Stimulated activated CD4-positive, alpha-beta T cell treated with anti-CD3 and anti-CD28 coated beads, Interleukin-2, amount 100 ng/mL, for 48 hours (primary cell): Measurements from ENCODE around the gene TERB1.

Source experiments
- DNase-seq, 2 donors: peaks; one replicate each; pipeline ENCODE4 v3.0.0-alpha.2; 2020

Gene TERB1, protein sequence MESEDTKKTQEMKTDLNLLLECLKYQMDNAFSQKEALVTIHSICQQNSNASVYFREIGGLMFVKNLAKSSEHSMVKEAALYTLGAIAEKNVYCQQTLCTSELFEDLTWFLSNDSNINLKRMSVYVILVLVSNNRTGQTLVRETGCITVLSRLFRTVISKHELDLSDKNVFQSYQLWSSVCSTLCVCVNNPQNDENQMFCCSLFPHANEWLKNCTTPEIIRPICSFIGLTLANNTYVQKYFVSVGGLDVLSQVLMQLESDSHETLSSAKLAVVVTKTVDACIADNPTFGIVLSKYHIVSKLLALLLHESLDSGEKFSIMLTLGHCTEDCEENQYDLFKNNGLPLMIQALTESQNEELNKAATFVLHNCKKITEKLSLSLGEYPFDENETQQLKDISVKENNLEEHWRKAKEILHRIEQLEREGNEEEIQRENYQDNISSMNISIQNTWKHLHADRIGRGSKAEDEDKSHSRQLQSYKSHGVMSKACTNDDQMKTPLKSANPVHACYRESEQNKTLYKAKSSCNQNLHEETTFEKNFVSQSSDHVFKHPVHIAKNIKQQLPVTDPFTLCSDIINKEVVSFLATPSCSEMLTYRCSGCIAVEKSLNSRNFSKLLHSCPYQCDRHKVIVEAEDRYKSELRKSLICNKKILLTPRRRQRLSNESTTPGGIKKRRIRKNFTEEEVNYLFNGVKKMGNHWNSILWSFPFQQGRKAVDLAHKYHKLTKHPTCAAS

DNA sequence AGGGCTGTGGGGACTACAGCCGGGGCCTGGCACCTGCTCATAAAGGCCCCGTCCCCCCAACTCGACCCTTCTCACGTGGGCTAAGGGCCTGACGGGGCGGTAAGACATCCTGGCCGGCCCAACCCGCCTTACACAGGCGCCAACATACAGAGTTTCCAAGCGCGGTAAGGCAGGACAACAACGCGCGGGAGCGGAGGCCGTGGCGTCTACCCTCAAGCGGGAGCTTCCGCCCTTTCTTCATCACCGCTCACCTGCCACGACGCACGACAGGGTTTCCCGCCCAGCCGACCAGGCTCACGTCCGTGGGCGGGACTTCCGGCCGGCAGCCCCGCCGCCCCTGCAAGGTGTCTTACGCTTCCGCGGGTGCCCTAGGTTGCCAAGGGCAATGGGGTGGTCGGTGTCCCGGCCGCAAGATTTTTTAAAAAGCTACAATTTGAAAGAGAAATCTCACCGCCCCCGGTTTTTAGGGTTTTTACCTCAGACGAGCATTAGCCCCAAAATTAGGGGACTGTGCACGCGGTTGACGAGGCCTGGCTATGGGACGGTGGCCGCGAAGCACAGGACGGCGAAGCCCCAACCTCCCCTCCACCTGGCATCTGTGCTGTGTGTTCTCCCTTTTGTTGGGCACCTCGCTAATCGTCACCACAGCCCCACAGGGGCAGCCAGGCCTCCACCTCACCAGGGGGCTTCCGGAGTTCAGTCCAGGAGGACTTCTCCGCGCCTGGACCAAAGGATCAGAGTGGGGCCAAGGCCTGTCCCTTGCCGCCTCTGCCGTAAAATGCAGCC, at the start of gene TERB1:
TERB1 (minus strand) TSS at position 265 of the 786 bp plus-strand sequence. CDS start 4,786 bp downstream, outside the sequence.
- no peak for DNase-seq

DNA sequence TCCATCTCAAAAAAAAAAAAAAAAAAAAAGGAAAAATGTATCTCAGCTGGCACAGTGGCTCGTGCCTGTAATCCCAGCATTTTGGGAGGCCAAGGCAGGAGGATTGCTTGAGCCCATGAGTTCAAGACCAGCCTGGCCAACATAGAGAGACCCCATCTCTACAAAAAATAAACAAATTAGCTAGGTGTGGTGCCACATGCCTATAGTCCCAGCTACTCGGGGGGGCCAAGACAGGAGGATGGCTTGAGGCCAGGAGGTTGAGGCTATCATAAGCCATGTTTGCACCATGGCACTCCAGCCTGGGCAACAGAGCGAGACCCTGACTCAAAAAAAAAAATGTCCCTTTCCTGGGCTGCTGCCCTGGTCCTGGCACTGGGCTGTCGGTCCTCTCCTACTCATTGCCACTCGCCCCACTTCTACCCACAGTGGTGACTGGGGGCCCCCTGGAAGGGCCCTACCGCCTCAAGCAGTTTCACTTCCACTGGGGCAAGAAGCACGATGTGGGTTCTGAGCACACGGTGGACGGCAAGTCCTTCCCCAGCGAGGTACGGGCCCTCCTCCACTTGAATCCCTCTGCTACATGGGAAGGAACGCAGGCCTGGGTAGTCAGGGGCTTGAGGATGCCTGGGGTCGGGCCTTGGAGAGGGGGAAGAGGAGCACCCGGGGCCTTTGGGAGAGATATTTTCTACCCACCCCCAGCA, 48.9 kb upstream of the TERB1 start:
- no peak for DNase-seq

DNA sequence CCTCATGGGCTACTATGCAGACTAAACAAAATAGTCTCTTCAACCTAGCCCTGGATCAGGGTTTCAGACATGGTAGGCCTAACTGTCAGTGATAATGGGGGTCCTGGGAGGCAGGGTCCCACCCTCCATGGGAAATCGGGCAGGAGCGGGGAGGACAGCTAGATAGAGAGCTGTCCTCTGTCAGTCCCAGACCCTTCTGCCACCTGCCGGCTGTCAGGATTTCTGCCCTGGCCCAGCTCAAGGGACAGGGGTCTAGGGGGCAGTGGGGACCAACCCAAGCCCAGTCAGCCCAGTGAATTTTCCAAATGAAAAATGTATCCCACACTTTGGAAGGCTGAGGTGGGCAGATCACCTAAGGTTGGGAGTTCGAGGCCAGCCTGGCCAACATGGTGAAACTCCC, 48.2 kb upstream of the TERB1 start:
- DNase-seq: no peak

DNA sequence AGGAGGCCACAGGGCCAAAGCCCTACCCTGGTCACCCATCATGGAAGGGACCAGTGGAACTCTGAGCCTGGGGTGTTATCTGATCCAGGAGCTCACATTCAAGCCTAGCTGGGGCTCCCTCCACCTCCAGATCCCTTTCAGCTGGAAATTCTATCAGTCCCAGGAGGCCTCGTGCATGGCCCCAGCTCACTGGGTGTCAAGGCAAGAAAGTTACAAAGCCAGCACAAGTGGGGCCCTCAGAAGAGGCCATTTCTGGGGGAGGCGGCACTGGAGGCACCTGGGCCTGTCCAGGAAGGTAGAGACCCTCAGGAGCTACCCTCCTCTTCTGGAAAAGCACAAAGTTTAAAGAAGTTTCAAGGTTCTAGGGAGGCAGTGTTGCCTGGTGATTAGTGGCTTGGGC, 47.6 kb upstream of the TERB1 start:
- no peak for DNase-seq

DNA sequence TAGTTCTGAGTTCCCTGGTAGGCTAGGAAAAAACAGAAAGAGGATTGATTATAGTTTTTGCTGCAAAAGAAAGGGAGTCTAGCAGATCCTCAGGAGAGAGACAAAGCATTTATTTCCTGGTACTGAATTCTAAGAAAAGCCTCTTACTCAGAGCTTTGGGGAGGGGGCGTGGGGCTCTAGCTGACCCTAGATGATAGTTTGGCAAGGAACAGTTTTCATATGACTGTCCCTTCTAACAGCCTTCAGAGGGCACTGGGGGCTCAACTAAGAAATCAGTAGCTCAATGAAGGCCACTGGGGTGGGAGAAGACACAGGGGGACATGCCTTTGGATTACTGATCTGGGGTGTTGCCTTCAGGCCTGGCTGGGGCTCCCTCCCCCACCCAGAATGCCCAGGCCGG, 46.8 kb upstream of the TERB1 start:
- no peak for DNase-seq

DNA sequence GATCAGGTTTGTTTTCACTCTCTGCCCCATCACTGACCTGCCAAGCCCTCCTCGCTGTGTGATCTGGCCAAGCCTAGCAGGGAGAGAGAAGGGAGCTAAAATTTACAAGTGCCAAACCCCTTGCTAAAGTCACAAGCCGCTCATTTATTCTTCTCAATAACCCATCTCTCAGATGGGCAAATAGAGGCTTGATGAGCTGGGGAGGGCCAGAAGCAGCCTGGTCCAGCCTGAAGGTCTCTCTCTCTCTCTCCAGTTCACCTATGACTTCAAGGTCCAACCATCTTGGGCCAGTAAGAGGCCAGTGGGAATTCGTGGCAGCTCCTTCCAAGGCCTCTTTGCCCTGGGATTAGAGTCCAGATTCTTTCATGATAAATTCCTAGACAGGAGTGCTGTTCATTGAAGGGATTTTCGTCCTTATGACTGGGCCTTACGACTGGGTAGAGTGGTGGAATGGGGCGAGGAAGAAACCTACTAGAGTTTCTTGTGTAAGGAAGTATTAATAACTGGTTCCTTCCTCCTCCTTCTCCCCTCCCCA, 46.2 kb upstream of the TERB1 start:
- DNase-seq: no peak

DNA sequence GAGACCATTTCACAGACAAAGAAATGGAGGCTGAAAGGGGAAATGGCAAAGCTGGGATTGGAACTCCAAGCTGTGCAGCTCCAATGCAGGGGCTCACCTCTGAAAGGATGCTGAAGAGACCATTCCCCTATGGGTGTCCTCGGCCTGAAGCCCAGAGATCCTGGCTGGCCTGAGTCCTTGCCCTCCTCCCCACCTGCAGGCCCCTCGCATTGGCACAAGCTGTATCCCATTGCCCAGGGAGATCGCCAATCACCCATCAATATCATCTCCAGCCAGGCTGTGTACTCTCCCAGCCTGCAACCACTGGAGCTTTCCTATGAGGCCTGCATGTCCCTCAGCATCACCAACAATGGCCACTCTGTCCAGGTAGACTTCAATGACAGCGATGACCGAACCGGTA, 45.4 kb upstream of the TERB1 start:
- no peak for DNase-seq

DNA sequence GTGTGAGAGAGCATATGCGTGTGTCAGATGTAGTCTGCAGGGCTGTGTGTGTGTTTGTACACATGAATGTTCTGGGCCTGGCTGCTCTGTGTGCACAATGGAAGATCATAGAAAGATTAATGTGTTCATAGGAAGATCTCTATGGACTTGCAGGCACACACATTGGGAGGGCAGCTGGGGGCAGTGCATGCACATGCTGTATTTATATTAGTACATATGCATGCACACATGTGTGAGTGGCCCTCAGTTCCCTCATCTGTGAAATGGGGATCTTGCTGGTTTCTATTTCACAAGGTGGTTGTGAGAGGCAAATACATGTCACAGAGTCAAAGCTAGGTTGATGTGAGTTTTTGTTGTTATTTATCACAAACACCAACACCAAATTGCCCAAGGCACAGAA, 44.9 kb upstream of the TERB1 start:
- DNase-seq: no peak

DNA sequence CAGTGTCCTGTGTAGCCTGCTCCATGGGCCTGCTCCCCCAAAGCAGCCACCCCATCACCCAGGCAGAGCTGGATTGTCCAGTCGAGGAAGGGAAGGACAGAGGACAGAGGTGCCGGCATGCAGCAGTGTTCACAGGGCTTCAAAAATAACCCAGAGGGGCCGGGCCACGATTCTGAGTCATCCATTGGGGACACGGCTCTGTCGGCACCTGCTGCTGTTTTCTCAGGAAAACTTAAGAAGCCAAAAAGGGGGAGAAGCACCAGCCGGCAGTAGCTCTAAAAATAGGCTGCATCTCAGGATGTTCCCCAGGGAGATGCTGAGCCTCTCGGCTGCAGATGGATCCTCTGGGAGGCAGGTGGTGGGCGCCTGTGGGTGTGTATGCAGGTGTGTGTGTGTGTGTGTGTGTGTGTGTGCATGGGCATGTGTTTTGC, 44.4 kb upstream of the TERB1 start:
- no peak for DNase-seq

DNA sequence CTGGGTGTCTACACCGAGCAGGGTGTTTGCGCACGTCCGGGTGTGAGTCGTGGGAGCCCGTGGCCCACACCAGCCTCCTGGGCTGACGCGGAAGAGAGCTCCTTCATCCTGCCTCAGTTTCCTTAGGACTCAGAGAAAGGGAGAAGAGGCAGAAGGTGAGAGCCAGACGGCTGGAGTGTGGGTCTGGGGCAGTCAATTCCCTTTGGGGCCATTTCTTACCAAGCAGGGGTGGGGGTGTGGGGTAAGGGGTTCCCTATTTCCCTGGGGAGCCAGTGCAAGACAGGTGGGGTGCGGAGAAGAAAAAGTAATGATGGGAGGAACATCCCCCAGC, 43.7 kb upstream of the TERB1 start:
- DNase-seq: no peak

DNA sequence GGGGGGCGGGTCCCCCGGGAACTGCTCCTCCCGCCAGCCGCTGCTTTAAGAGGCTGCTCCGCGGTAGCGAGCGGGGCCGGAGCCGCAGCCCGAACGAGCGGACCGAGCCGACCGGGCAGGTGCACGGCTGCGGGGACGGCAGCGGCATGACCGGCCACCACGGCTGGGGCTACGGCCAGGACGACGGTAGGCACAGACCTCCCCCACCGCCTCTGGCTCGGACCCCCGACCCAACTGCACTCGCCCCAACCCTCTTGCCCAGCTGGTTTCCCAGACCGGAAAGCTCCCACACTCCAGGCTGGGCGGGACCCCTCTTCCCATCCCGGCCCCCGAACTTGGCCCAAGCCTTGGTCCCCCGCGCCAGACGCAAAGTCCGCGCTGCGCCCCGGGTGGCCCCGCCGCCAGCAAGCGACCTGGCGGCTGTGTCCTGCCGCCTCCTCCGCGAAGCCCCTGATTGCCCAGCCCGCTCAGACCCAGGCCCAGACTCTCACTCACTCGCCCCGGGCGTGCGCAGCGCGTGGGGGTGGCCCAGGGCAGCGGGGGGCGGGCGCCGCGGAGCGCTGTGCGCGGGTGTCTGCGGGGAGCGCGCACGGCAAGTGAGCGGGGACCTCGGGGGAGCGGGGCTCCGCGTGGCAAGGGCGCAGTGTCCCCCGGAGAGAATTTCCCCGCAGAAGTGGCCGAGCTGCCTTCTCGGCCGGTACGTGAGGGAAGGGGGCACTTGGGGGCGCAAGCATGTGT, 43.1 kb upstream of the TERB1 start, which contains the start of gene CA7:
CA7 (plus strand) TSS at position 73 of the 738 bp plus-strand sequence; CDS start at position 147, 74 bp downstream.
- DNase-seq: no peak

DNA sequence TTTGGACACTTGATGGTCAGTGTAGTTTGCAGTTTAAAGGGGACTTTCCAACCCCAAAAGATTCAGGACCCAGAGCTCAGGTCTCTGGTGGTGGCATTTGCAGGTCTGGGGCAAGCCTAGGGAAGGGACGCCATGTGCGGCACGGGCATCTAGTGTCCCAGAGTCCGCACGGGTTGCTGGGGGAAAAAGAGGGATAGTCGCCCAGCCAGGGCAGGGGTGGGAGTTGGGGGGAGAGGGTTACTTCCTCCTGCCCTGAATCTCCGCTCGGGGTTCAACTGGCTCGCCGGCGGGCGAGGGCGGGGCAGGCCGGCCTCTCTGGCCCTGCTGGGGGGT, 42.6 kb upstream of the TERB1 start:
- DNase-seq: no peak

DNA sequence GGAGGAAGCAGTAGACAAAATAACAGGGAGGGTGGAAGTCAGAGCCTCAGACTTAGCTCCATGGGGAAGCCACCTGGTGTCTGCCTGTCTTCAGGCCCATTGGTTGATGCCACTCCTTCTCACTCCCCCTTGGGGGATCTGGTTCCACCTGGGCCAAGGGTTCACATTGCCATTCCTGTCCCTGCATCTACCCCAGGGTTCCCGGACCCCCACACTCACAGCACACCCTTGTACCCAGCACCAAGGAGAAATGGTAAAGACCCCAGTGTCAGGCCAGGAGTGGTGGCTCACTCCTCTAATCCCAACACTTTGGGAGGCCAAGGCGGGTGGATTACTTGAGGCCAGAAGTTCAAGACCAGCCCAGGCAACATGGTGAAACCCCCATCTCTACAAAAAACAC, 41.8 kb upstream of the TERB1 start:
- no peak for DNase-seq

DNA sequence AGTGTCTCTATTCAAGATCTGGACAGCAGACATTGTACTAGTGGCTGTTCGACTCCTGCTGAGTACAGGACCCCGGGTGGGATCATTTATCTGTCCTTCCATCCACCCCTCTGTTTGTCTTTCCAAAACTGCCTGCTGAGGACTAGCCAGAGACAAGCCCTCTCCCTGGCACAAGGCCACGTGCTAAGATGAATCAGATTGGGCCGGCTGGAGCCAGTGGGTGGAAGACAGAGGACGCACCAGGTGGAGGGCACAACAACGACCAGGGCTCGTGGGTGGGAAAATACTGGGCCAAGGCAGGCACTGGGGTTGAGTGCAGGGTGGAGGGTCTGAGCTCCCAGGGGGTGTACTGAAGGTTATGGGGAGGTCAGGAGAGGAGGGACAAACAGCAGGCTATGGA, 41.4 kb upstream of the TERB1 start:
- DNase-seq: no peak

DNA sequence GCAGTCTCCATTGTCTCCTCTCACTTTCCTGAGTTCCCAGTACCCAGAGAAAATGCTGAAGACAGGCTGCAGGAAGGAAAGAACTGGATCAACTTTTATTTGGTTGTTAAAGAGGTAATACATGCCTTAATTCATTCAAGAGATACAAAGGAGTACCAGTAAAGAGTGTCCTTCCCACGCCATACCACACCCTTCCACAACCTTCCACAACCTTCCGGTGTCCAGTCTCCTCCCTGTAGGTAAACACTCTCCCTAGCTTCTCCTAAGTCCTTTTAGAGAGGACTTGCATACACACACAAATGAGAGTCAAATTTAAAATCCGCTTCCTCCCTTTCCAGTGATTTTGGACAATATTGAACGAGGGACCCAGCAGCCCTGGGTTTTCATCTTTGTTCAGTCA, 40.0 kb upstream of the TERB1 start:
- DNase-seq: no peak

DNA sequence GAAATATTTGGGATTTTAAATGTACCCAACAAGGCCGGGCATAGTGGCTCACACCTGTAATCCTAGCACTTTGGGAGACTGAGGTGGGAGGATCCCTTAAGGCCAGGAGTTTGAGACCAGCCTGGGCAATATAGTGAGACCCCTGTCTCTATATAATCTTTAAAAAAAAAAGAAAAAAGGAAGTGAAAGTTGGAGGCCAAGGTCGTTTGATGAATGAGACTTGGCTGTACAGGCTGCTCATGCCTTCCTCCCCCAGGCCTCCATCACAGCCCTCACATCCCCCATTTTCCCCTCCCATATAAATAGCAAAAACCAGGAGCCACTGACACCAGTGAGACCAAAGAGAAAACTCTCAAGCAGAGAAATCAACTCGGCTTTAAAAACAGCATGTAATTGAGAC, 39.5 kb upstream of the TERB1 start:
- no peak for DNase-seq

DNA sequence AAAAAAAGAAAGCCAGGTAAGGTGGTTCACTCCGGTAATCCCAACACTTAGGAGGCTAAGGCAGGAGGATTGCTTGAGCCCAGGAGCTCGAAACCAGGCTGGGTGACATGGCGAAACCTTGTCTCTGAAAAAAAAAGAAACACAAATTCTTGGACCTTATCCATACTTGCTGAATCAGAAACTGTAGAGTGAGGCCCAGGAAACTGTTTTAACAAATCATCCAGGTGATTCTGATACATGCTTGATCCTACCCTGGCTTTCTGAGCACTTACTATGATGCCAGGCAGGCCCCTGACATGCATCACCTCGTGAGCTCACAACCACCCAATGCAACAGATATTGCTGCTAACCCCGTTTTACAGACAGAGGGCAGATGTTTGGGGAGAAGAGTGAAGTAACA, 33.4 kb upstream of the TERB1 start:
- no peak for DNase-seq

DNA sequence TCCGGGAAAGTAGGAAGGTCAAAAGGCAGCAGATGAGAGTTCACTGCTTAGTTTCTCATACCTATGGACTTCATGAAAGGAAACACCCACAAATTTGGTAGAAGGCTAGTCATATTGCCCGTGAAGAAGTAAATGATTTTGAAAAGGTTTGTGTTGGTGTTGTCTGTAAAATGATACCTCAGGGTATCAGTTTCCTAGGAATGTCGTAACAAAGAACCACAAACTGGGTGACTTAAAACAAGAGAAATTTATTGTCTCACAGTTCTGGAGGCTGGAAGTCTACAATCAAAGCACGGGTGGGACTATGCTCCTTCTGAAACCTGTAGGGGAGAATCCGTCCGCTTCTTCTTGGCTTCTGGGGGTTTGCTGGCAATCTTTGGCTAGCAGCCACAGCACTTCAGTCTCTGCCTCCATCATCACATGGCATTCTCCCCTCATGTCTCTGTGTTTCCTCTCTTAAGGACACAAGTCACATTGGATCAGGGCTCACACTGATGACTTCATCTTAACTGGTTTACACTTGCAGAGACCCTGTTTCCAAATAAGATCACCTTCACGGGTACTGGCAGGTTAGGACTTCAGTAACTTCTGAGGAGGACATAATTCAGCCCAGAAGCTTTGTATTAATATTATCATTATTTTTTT, 31.4 kb upstream of the TERB1 start:
- no peak for DNase-seq

DNA sequence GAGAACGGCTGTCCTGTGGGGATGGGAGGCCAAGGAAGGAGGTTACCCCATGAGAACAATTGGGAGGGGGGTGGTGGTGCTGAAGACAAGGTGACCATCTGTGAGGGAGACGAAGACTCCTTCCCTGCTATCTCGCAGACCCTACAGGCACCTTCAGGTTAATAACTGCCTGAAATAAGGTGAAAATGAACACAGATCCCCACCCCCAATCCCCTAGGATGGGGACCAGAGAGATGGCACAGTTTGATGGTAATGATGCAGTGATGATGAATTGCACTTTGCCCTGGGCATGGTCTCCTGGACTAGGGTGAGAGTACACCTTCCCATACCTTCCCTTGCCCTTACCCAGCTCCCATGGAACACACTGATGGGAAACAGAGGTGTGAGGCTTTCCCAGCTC, 30.8 kb upstream of the TERB1 start:
- DNase-seq: no peak

DNA sequence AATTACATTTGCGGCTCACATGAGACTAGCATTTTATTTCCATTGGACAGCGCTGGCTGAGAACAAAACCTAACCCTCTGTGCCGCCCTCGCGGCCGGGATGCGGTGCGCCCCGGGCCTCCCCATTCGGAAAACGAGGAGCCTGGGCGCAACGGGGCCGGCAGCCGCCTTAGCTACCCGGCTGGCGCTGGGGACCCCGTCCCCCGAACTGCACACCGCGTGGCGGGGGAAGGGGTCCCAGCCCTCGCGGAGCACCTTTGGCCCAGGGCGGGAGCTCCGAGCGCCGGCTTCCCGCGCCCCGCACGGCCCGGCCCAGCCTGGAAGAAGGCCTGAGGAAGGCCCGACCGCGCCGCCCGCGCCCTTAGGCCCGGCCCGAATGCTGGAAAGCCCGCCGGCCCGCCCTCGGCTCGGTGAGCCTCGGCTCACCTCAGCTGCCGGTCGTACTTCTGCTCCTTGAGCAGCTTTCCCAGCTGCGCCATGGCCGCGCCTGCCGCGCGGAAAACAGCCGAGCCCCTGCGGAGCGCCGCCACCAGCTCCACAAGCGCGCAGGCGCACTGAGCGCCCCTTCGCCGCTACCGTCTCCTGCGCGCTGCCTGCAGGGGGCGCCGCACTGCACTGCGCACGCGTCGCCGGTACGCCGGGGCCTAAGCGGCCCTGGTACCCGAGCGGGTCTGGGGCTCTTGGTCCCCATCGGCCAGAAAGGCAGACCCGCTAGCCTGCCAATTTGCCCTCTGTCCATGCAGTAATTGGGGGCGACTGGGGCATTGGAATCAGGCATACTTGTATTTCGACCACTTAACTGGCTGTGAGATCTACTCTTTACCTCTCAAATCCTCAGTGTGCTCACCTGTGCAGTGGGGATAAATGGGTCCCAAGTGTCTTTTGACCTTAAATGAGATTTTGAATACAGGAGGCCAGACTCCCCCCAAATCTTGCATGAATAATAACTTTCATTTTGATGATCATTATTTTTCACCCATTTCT, 29.3 kb upstream of the TERB1 start, which contains the start of gene NAE1:
NAE1 (minus strand) TSS at position 555 of the 983 bp plus-strand sequence; CDS start at position 478, 77 bp downstream.
- DNase-seq: peak; percentile 89 to 94
